Activated T-cell treated with anti-CD3 and anti-CD28 coated beads for 48 hours (primary cell): ENCODE measurements around the gene SLC13A5.
"Not testable (repeated sequence)": the region's sequence is repeated elsewhere in the genome, so short reads cannot be mapped to it uniquely, and the experiment has no call there.

Experiments
- DNase-seq: peaks from one replicate; pipeline ENCODE4 v3.0.0-alpha.2; 2020; ENCODE audit warnings: low read depth

SLC13A5 gene

DNA sequence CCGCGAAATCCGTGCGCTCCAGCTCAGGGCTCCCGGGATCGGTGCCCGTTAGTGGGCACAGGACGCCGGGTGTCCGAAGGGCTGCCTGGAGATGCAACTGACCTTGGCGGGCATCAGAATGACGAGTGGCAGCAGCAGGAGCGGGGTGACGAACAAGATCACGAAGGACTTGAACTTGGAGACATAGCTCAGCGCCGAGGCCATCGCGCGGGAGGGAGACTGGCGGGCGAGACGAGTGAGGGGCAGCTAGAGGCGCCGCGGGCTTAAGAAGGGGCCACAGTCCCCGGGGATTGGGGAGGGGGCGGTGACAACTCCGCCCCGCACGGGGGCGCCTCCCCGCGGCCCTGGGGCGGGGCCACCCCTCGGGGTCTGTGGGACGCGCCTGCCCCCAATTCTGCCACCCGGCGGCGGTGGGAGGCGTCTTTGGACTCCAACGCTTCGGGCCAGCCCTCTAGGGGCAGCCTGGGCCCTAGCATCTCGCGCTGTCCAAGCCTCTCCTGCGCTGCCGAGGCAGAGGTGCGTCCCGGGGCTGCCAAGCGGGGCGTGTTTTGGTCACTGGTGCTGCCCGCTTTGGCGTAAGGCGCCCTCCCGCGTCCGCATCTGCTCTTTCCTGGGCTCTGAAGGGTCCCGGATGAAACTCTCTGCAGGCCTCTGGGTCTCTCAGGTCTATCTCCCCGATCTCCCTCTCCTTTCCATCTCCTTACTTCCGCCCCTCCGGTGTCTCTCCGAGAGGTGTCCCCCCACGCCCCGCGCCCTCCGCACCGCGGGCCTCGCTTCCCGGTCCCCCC is at the start of gene SLC13A5:
Gene SLC13A5, minus strand, starts transcription at position 240 of the 788 bp plus-strand sequence. Its CDS starts 36 bp downstream, at position 204.
- DNase-seq = peak; percentile 19

GRCh38 chr17:6761779-6762178 is 48.6 kb upstream of the SLC13A5 start:
- DNase-seq = no peak

DNA sequence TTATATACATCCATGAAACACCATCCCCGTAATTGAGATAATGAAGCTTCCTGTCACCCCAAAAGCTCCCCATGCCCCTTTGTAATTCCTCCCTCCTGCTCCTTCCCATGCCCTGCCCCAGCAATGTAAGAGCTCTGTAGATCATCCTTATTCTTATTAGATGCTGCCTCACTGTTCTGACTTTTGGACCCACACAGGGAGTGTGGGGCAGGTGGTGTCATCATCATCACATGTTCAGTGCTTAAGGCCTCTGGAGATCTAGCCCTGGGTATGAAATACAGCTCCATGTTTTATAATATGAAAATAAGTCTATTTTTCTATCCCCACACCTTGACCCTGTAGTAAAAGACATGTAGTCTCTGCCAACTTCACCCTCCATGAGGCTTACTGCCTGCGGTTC is 44.6 kb upstream of the SLC13A5 start:
- no peak for DNase-seq

- DNase-seq = no peak
Measured at GRCh38 chr17:6756425-6757031, 43.4 kb upstream of the SLC13A5 start.

DNA sequence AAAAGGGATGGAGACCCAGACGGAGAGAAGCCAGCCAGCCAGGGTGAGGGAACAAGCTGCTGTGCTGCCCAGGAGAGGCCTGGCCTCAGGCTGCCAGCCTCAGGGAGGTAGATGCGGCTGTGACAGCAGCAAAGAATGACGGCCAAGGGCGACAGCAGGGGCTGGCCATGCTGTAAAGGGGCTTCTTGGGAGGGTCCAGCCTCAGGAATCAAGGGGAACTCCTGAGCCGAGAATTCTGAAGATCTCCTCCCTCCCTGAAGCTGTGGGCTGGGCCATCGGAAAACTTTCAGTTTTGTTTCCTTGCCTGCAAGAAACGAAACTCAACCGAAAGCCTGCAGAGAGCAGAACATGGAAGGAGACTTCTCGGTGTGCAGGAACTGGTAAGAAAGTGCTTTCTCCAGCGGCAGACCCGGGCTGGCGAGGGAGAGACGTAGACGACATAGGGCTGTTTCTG is 42.6 kb upstream of the SLC13A5 start, which contains the start of gene XAF1:
Gene XAF1, plus strand, starts transcription at position 316 of the 454 bp plus-strand sequence. Its CDS starts 33 bp downstream, at position 349.
- no peak for DNase-seq

DNA sequence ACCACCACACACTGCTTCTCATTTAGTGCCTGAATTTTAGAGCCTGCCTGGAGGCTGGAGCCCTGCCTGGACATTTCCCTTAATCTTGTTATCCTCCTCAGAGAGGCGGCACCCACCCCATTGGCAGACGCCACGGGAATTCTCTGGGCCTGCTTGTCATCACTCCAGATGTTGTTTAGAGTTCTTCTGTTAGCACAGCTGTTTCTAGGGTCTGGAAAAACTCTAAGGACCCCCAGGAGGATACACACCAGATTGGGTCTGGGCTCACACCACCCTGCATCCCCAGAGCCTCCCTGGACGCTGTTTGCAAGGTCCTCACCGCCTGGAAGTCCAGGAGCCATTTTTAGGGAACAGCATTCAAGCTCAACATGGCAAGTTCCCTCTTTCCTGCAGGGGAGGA is 42.1 kb upstream of the SLC13A5 start:
- DNase-seq = no peak

- DNase-seq = no peak
Measured at GRCh38 chr17:6753546-6753945, 40.4 kb upstream of the SLC13A5 start.

GRCh38 chr17:6753006-6753445 is 39.9 kb upstream of the SLC13A5 start:
- no peak for DNase-seq

GRCh38 chr17:6752068-6752909 is 39.1 kb upstream of the SLC13A5 start:
- DNase-seq = no peak

GRCh38 chr17:6749519-6749918 is 36.4 kb upstream of the SLC13A5 start:
- DNase-seq = no peak

DNA sequence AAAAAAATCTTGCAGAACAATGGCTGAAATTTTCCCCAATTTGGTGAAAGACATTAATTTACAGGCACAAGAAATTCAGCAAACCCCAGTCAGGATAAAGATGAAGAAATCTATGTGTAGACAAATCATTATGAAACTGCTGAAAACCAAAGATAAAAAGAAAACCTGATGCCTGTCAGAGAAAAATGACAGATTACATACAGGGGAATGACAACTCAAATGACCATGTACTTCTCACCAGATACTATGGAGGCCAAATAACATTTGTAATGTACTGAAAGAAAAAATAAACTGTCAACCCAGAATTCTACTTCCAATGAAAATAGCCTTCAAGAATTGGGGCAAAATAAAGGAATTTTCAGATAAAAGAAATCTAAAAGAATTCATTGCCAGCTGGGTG is 35.4 kb upstream of the SLC13A5 start:
- DNase-seq = no peak

GRCh38 chr17:6746665-6747064 is 33.5 kb upstream of the SLC13A5 start:
- not testable (repeated sequence) for DNase-seq

DNA sequence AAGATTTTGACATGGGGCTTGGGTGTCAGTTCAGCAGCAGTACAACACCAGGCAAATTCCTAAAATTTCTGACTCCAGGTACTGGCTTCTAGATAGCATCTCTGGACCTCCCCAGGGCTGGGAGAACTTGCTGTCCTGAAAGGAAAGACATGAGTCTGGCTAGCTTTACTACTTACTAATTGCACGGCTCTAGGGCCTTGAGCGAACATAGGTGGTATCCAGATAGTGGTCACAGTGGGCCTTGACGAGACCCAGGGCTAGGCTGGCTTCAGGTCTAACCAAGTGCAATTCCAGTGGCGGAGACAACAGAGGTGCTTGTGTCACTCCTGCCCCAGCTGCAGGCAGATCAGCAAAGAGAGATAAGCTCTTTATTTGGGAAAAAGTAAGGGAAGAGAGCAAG is 16.4 kb upstream of the SLC13A5 start:
- no peak for DNase-seq

DNA sequence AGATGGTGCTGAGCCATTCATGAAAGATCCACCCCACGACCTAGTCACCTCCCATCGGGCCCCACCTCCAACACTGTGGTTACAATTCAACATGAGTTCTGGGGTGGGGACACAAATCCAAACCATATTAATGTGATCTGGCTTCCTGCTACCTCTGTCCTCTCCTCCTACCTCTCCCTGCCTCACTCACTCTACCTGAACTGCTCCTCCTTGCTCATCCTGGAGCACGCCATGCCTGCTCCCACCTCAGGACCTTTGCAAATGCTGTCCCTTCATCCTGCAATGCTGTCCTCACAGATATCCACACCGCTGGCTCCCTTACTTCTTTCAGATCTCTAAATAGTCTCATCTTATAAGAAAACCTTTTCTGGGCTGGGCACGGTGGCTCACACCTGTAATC is 10.8 kb upstream of the SLC13A5 start:
- DNase-seq = no peak

GRCh38 chr17:6721744-6722143 is 8.6 kb upstream of the SLC13A5 start:
- no peak for DNase-seq

GRCh38 chr17:6716736-6717135 is 3.6 kb upstream of the SLC13A5 start:
- no peak for DNase-seq

DNA sequence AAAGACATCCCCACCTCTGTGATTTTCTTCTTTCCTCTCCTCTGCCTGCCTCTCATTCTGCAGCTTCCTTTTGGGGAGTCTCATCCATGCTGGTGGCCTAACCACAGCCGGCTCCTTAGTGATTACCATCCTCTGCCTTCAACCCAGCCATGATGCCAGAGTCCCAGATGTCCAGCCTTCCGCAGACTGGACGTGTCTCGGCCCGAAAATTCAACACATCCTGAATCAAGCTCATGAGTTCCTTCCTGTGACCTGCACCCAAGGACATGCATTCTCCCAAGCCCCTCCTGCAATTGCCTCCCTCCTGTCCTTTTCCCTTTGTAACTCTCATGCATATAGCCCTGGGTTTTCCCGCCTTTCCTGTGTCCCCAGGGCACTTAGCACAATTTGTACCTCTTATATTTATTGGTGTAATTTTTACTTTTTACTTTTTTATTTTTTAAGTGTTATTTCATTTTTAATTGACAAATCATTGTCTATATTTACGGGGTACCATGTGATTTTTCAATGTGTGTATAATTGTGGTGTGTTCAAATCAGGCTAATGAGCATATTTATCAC is 1.2 kb upstream of the SLC13A5 start:
- no peak for DNase-seq

DNA sequence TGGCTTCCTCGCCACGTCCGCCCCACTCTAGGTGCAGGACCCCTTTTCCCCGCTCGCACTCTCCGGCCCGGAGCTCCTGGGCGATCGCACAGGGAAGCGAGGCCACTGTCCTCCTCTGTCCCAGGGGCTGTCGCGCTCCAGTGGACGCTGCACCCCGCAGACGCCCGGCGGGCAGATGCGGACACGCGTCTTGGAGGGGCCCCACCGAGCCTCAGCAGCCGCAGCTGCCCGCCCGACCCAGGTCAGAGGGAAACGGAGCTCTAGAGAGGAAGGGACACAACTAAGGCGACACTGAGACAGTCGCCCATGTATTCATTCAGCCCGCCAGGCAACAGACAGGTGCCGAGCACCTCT is 726 bp upstream of the SLC13A5 start:
- no peak for DNase-seq

- no peak for DNase-seq
Measured at GRCh38 chr17:6712854-6713129, 377 bp downstream of the SLC13A5 start.

- DNase-seq = no peak
Measured at GRCh38 chr17:6712058-6712853, 913 bp downstream of the SLC13A5 start.

GRCh38 chr17:6711681-6712057 is 1.5 kb downstream of the SLC13A5 start:
- no peak for DNase-seq
